H9 (cell line): ENCODE measurements around the gene NFAM1. TPM values are rescaled to one million over a fixed set of nuclear protein-coding genes. Genes with fewer than 3 reads are reported as not detected.

Experiments used
- DNase-seq: peaks from one replicate; pipeline ENCODE4 v3.0.0-alpha.2; 2017
- H2AFZ ChIP-seq: one replicate; pipeline ENCODE4 v1.6.1; 2013; ENCODE audit warnings: mild to moderate bottlenecking, low read length, control low read depth, moderate library complexity
- H2AK5ac ChIP-seq: 2 replicates; pipeline ENCODE4 v1.6.1; 2013; ENCODE audit warnings: low read length, control low read depth, mixed read lengths; ENCODE audit not compliant: insufficient read length
- H2BK120ac ChIP-seq: one replicate; pipeline ENCODE4 v1.6.1; 2013; ENCODE audit warnings: low read depth, mild to moderate bottlenecking, low read length, control low read depth, inconsistent platforms; ENCODE audit not compliant: poor library complexity, severe bottlenecking
- H2BK12ac ChIP-seq: 2 replicates; pipeline ENCODE4 v1.6.1; 2013; ENCODE audit warnings: low read length, control low read depth, mixed read lengths, low read depth; ENCODE audit not compliant: insufficient read length
- H2BK15ac ChIP-seq: 2 replicates; pipeline ENCODE4 v1.6.1; 2013; ENCODE audit warnings: low read depth, low read length, control low read depth
- H2BK20ac ChIP-seq: one replicate; pipeline ENCODE4 v1.6.1; 2013; ENCODE audit warnings: low read depth, mild to moderate bottlenecking, low read length, control low read depth, inconsistent platforms; ENCODE audit not compliant: poor library complexity, severe bottlenecking
- H2BK5ac ChIP-seq: 2 replicates; pipeline ENCODE4 v1.6.1; 2013; ENCODE audit warnings: low read length, control low read depth, mixed read lengths; ENCODE audit not compliant: insufficient read length
- H3K14ac ChIP-seq: 2 replicates; pipeline ENCODE4 v1.6.1; 2013; ENCODE audit warnings: low read length, control low read depth; ENCODE audit not compliant: insufficient read depth
- H3K18ac ChIP-seq: 2 replicates; pipeline ENCODE4 v1.6.1; 2013; ENCODE audit warnings: low read depth, mild to moderate bottlenecking, mixed read lengths, low read length, control low read depth; ENCODE audit not compliant: insufficient read length
- H3K23ac ChIP-seq: 2 replicates; pipeline ENCODE4 v1.6.1; 2013; ENCODE audit warnings: low read length, control low read depth, mixed read lengths, low read depth; ENCODE audit not compliant: insufficient read length
- H3K23me2 ChIP-seq: 2 replicates; pipeline ENCODE4 v1.6.1; 2013; ENCODE audit warnings: low read depth, mild to moderate bottlenecking, mixed read lengths, low read length, control low read depth; ENCODE audit not compliant: insufficient read length, poor library complexity, severe bottlenecking
- H3K27ac ChIP-seq: 2 replicates; pipeline ENCODE4 v1.5.1; 2013; ENCODE audit warnings: low read length, control low read depth, mixed read lengths, low read depth; ENCODE audit not compliant: insufficient read length
- H3K27me3 ChIP-seq: 2 replicates; pipeline ENCODE4 v1.6.1; 2013; ENCODE audit warnings: low read length, control low read depth, inconsistent platforms; ENCODE audit not compliant: insufficient read depth
- H3K4ac ChIP-seq: 2 replicates; pipeline ENCODE4 v1.6.1; 2013; ENCODE audit warnings: low read depth, mild to moderate bottlenecking, control low read depth, inconsistent platforms, low read length, moderate library complexity
- H3K4me1 ChIP-seq: 2 replicates; pipeline ENCODE4 v1.6.1; 2013; ENCODE audit warnings: low read length, control low read depth, inconsistent platforms; ENCODE audit not compliant: insufficient read depth
- H3K4me2 ChIP-seq: 2 replicates; pipeline ENCODE4 v1.6.1; 2013; ENCODE audit warnings: low read length, control low read depth, mixed read lengths; ENCODE audit not compliant: insufficient read length, insufficient read depth
- H3K56ac ChIP-seq: 2 replicates; pipeline ENCODE4 v1.6.1; 2013; ENCODE audit warnings: low read depth, mild to moderate bottlenecking, mixed read lengths, low read length, control low read depth; ENCODE audit not compliant: insufficient read length
- H3K79me1 ChIP-seq: 2 replicates; pipeline ENCODE4 v1.6.1; 2013; ENCODE audit warnings: low read depth, mild to moderate bottlenecking, moderate library complexity, low read length, control low read depth, inconsistent platforms; ENCODE audit not compliant: insufficient read depth, poor library complexity, severe bottlenecking
- H3K79me2 ChIP-seq: 2 replicates; pipeline ENCODE4 v1.6.1; 2013; ENCODE audit warnings: low read length, control low read depth, inconsistent platforms; ENCODE audit not compliant: insufficient read depth
- H3K9ac ChIP-seq: 2 replicates; pipeline ENCODE4 v1.6.1; 2013; ENCODE audit warnings: low read length, control low read depth, mixed read lengths; ENCODE audit not compliant: insufficient read length; ENCODE audit errors: extremely low read depth
- H3K9me3 ChIP-seq: one replicate; pipeline ENCODE4 v1.6.1; 2013; ENCODE audit warnings: low read depth, low read length, inconsistent platforms; ENCODE audit not compliant: control insufficient read depth
- H3T11ph ChIP-seq: one replicate; pipeline ENCODE4 v1.6.1; 2013; ENCODE audit warnings: mild to moderate bottlenecking, low read length, control low read depth, inconsistent platforms
- H4K20me1 ChIP-seq: one replicate; pipeline ENCODE4 v1.6.1; 2013; ENCODE audit not compliant: control insufficient read depth, insufficient read length, insufficient read depth
- H4K5ac ChIP-seq: 2 replicates; pipeline ENCODE4 v1.6.1; 2013; ENCODE audit warnings: low read depth, mild to moderate bottlenecking, mixed read lengths, low read length, control low read depth; ENCODE audit not compliant: insufficient read length
- H4K8ac ChIP-seq: replicated peaks from 2 replicates; pipeline ENCODE4 v1.6.1; 2013; ENCODE audit warnings: low read length, control low read depth, mixed read lengths, low read depth; ENCODE audit not compliant: insufficient read length
- H4K91ac ChIP-seq: 2 replicates; pipeline ENCODE4 v1.6.1; 2013; ENCODE audit warnings: low read depth, mild to moderate bottlenecking, moderate library complexity, mixed read lengths, low read length, control low read depth; ENCODE audit not compliant: insufficient read length
- H3K27ac Mint-ChIP-seq, 3 experiments: 2 replicates in 2 of 3; 3 replicates in 1 of 3; pipeline ENCODE4 v1.8.0; 2020 to 2021; ENCODE audit warnings: mixed read lengths in 3 of 3, mild to moderate bottlenecking in 1 of 3, moderate library complexity in 1 of 3
- H3K27me3 Mint-ChIP-seq: 2 replicates; pipeline ENCODE4 v1.8.0; 2021; ENCODE audit warnings: low read depth, mild to moderate bottlenecking, moderate library complexity, mixed read lengths
- H3K36me3 Mint-ChIP-seq, 3 experiments: 2 replicates in 2 of 3; 3 replicates in 1 of 3; pipeline ENCODE4 v1.8.0; 2020 to 2021; ENCODE audit warnings: low read depth in 3 of 3, mixed read lengths in 3 of 3; ENCODE audit not compliant: insufficient read depth in 1 of 3
- H3K4me1 Mint-ChIP-seq, 2 experiments: 2 replicates each; pipeline ENCODE4 v1.8.0; 2020; ENCODE audit warnings: mixed read lengths in 2 of 2
- H3K4me3 Mint-ChIP-seq, 2 experiments: 2 replicates in 1 of 2; 3 replicates in 1 of 2; pipeline ENCODE4 v1.8.0; 2020 to 2021; ENCODE audit warnings: mild to moderate bottlenecking in 2 of 2, mixed read lengths in 2 of 2, moderate library complexity in 1 of 2
- H3K9me3 Mint-ChIP-seq, 2 experiments: 2 replicates in 1 of 2; 3 replicates in 1 of 2; pipeline ENCODE4 v1.8.0; 2020; ENCODE audit warnings: mild to moderate bottlenecking in 2 of 2, mixed read lengths in 2 of 2, moderate library complexity in 1 of 2
- WGBS: extraction: QIAGEN DNeasy Blood & Tissue Kit; methylation state at CpG from one replicate; pipeline ENCODE4 v1.1.7; 2013; ENCODE audit warnings: missing lambda C conversion rate, low lambda C conversion rate, mixed read lengths; ENCODE audit not compliant: insufficient read length; ENCODE audit errors: extremely low coverage; 5-methylcytosine and 5-hydroxymethylcytosine counted together
- total RNA-seq: library from RNA; stranded (reverse); gene quantifications from 2 replicates; pipeline ENCODE4 v1.2.1, GENCODE V29; 2021
- TF ChIP-seq, protein P1 (sequence below): fragments of 200-600 bp; sonication (generic); conservative IDR thresholded peaks from 3 replicates; pipeline ENCODE4 v1.8.0; 2021; ENCODE audit warnings: antibody characterized with exemption, mild to moderate bottlenecking

Gene NFAM1
- total RNA-seq, 1 experiment from 2014 or later = 0.68 TPM

DNA sequence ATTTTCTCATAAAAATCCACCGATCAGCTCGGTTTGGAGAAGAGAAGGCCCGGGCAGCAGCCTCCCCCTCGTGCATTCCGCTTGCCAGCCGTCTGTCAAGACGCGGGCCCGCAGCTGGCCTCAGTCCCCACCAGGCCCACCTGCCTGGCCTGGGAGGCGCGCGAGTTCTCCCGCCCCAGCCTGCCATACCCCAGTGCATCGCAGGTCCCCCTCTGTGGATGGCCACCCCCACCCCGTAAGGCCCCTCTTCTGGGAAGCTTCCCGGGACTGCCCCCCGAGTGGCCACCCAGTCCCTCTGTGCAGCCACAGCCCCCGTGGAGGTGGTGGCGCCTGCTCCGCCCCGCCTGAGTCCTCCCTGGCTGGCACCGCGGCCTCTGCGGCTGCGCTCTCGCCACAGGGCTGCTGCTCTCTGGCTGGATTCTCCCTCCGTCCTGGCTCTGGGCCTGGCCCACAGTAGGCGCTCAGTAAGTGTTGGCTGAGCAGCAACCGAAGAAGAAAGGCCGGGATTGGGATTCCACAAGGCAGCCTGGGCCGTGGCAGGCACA lies 87.8 kb downstream of the NFAM1 start:
- Histone ChIP-seq H4K5ac (no peak overlapping the region), H2BK120ac (no peak overlapping the region), H3K14ac (no peak overlapping the region), H3K4ac (no peak overlapping the region), H3K9ac (no peak overlapping the region), H3K23ac (no peak overlapping the region), H2AK5ac (no peak overlapping the region), H3K4me2 (no peak overlapping the region), H3K27ac (no peak overlapping the region), H3K23me2 (peaks cover 6% of the 10 kb centered on the region), H3K27me3 (no peaks in the 10 kb centered on the region), H2BK5ac (no peak overlapping the region), H3K79me1 (no peaks in the 10 kb centered on the region), H4K8ac (no peak overlapping the region), H4K20me1 (no peaks in the 10 kb centered on the region), H3K79me2 (no peaks in the 10 kb centered on the region), H2BK20ac (no peak overlapping the region), H2BK15ac (no peak overlapping the region), H3K9me3 (no peaks in the 10 kb centered on the region), H3K18ac (peak overlapping the region; percentile 21), H3T11ph (no peak overlapping the region), H3K4me1 (no peaks in the 10 kb centered on the region), H4K91ac (no peak overlapping the region), H2AFZ (no peak overlapping the region), H3K56ac (no peak overlapping the region), H2BK12ac (no peak overlapping the region)
- Mint-ChIP-seq H3K4me3 (peak overlapping the region; percentile 57 to 75), H3K36me3 (no peaks in the 10 kb centered on the region), H3K4me1 (peaks cover 26 to 37% of the 10 kb centered on the region in 2 experiments), H3K9me3 (no peaks in the 10 kb centered on the region), H3K27me3 (peaks cover 34% of the 10 kb centered on the region), H3K27ac (no peak overlapping the region)
- TF ChIP-seq, protein P1, sequence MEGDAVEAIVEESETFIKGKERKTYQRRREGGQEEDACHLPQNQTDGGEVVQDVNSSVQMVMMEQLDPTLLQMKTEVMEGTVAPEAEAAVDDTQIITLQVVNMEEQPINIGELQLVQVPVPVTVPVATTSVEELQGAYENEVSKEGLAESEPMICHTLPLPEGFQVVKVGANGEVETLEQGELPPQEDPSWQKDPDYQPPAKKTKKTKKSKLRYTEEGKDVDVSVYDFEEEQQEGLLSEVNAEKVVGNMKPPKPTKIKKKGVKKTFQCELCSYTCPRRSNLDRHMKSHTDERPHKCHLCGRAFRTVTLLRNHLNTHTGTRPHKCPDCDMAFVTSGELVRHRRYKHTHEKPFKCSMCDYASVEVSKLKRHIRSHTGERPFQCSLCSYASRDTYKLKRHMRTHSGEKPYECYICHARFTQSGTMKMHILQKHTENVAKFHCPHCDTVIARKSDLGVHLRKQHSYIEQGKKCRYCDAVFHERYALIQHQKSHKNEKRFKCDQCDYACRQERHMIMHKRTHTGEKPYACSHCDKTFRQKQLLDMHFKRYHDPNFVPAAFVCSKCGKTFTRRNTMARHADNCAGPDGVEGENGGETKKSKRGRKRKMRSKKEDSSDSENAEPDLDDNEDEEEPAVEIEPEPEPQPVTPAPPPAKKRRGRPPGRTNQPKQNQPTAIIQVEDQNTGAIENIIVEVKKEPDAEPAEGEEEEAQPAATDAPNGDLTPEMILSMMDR = no peak
- no CpG with 5 or more reads among the region's 31 CpGs for WGBS
- DNase-seq = peak; percentile 76
